CD4-positive, alpha-beta T cell (primary cell): ENCODE results near the gene STAG3. TPM values are rescaled to one million over a fixed set of nuclear protein-coding genes. Genes with fewer than 3 reads are reported as not detected.

Experiments used
- ATAC-seq: fragments of 200-7000 bp; cut with Tn5 transposase; one replicate; pipeline ENCODE4 v1.10.0; 2022; ENCODE audit warnings: mild to moderate bottlenecking; ENCODE audit not compliant: poor library complexity
- CTCF ChIA-PET: fragments of 350-600 bp; sonication (Branson Sonifier 250); formaldehyde crosslinking; loops from one replicate; lab custom pipeline; 2021; ENCODE audit warnings: antibody characterized with exemption, inconsistent platforms; lab: Charles Lee
- POLR2A ChIA-PET: fragments of 350-600 bp; sonication (Branson Sonifier 250); formaldehyde crosslinking; loops from one replicate; lab custom pipeline; 2021; ENCODE audit warnings: antibody characterized with exemption, inconsistent platforms; lab: Charles Lee
- DNase-seq, 14 experiments: peaks; one replicate each; pipeline ENCODE4 v3.0.0-alpha.2; 2013 to 2020; ENCODE audit warnings: mixed read lengths in 2 of 14
- H3K27ac ChIP-seq, 2 donors: one replicate each; pipeline versions ENCODE4 v1.5.1 to v1.7.0; 2013; ENCODE audit warnings: low read length in 2 of 2, low read depth in 1 of 2, mild to moderate bottlenecking in 1 of 2
- H3K27me3 ChIP-seq, 2 experiments: 1 replicate in 1 of 2; 2 replicates in 1 of 2; pipeline versions ENCODE4 v1.6.1 to v1.7.0; 2013; ENCODE audit warnings: low read length in 2 of 2, control low read depth in 1 of 2, mild to moderate bottlenecking in 1 of 2, moderate library complexity in 1 of 2; ENCODE audit not compliant: insufficient read depth in 2 of 2, control insufficient read depth in 1 of 2
- H3K36me3 ChIP-seq: one replicate; pipeline ENCODE4 v1.6.1; 2013; ENCODE audit warnings: low read length, control low read depth; ENCODE audit not compliant: insufficient read depth
- H3K4me1 ChIP-seq: one replicate; pipeline ENCODE4 v1.6.1; 2013; ENCODE audit warnings: low read length, control low read depth; ENCODE audit not compliant: insufficient read depth
- H3K4me3 ChIP-seq: one replicate; pipeline ENCODE4 v1.5.1; 2013; ENCODE audit warnings: mild to moderate bottlenecking, low read length, moderate library complexity
- H3K9me3 ChIP-seq, 2 experiments: 1 replicate in 1 of 2; 2 replicates in 1 of 2; pipeline versions ENCODE4 v1.6.1 to v1.7.0; 2013; ENCODE audit warnings: low read length in 2 of 2, mild to moderate bottlenecking in 2 of 2, control low read depth in 1 of 2, moderate library complexity in 1 of 2; ENCODE audit not compliant: control insufficient read depth in 1 of 2, insufficient read depth in 1 of 2
- H3K27ac Mint-ChIP-seq: one replicate; pipeline ENCODE4 v1.8.0; 2020; ENCODE audit warnings: mixed read lengths
- H3K27me3 Mint-ChIP-seq: one replicate; pipeline ENCODE4 v1.8.0; 2021; ENCODE audit warnings: mixed read lengths
- H3K36me3 Mint-ChIP-seq: one replicate; pipeline ENCODE4 v1.8.0; 2021; ENCODE audit warnings: low read depth, mixed read lengths
- H3K4me1 Mint-ChIP-seq: one replicate; pipeline ENCODE4 v1.8.0; 2021; ENCODE audit warnings: low read depth, mixed read lengths
- H3K4me3 Mint-ChIP-seq: one replicate; pipeline ENCODE4 v1.8.0; 2020; ENCODE audit warnings: mild to moderate bottlenecking, mixed read lengths
- H3K9me3 Mint-ChIP-seq: one replicate; pipeline ENCODE4 v1.8.0; 2020; ENCODE audit warnings: mixed read lengths
- intact Hi-C, 2 experiments: fragments of 100-400 bp; cut with DNase I in 1 of 2; cut with micrococcal nuclease in 1 of 2; formaldehyde crosslinking; loops; one replicate each; pipeline versions ENCODE4 v1.15.1 to v1.9.0; 2023 to 2025; cut with DNase I, micrococcal nuclease
- total RNA-seq, 174 experiments: library from RNA in 2 of 174; stranded (reverse) in 2 of 174; gene quantifications; one replicate each; pipeline ENCODE4 v1.2.3 and lab custom pipeline; 2021 to 2026
- TF ChIP-seq, protein P1 (sequence below): fragments of 200-600 bp; IDR thresholded peaks from one replicate; pipeline ENCODE4 v1.8.0; 2022; ENCODE audit warnings: antibody characterized with exemption, mild to moderate bottlenecking

Gene STAG3
- total RNA-seq, 2 experiments from 2014 or later: 4.0 to 5.5 TPM

DNA sequence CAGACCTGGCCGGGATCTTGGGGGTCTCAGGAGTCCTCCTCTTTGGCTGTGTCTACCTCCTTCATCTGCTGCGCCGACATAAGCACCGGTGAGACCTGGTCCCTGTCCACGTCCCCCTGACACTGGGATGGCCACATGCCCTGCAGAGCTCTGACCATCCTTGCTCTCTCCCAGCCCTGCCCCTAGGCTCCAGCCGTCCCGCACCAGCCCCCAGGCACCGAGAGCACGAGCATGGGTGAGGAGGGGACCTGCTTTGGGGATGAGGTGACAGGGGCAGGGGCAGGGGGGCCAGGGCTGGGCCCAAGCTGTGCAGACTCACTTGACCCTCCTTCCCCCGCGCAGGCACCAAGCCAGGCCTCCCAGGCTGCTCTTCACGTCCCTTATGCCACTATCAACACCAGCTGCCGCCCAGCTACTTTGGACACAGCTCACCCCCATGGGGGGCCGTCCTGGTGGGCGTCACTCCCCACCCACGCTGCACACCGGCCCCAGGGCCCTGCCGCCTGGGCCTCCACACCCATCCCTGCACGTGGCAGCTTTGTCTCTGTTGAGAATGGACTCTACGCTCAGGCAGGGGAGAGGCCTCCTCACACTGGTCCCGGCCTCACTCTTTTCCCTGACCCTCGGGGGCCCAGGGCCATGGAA lies 43.0 kb downstream of the STAG3 start:
- TF ChIP-seq, protein P1, sequence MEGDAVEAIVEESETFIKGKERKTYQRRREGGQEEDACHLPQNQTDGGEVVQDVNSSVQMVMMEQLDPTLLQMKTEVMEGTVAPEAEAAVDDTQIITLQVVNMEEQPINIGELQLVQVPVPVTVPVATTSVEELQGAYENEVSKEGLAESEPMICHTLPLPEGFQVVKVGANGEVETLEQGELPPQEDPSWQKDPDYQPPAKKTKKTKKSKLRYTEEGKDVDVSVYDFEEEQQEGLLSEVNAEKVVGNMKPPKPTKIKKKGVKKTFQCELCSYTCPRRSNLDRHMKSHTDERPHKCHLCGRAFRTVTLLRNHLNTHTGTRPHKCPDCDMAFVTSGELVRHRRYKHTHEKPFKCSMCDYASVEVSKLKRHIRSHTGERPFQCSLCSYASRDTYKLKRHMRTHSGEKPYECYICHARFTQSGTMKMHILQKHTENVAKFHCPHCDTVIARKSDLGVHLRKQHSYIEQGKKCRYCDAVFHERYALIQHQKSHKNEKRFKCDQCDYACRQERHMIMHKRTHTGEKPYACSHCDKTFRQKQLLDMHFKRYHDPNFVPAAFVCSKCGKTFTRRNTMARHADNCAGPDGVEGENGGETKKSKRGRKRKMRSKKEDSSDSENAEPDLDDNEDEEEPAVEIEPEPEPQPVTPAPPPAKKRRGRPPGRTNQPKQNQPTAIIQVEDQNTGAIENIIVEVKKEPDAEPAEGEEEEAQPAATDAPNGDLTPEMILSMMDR: no peak
- Histone ChIP-seq H3K27me3 (no peaks in the 10 kb centered on the region), H3K27ac (peak overlapping the region; percentile 98 to 99), H3K4me1 (peaks cover 79% of the 10 kb centered on the region), H3K9me3 (no peaks in the 10 kb centered on the region), H3K36me3 (peaks cover 34% of the 10 kb centered on the region), H3K4me3 (peak overlapping the region; percentile 89)
- Mint-ChIP-seq H3K27ac (peak overlapping the region; percentile 98), H3K9me3 (no peaks in the 10 kb centered on the region), H3K27me3 (no peaks in the 10 kb centered on the region), H3K4me1 (peaks cover 67% of the 10 kb centered on the region), H3K36me3 (peaks cover 52% of the 10 kb centered on the region), H3K4me3 (peak overlapping the region; percentile 95)
- peak; percentile 3 for ATAC-seq
- ChIA-PET POLR2A (interaction anchor here (0.7 to 3.5 kb wide), 13 partner anchors 12 to 471 kb away, joined by 3 to 18 read pairs (median 5); partner anchors contain the start of genes AP4M1, CNPY4, GAL3ST4 and LAMTOR4), CTCF (interaction anchor here (1.2 to 1.6 kb wide), 2 partner anchors 30 to 88 kb away, joined by 4 read pairs; no protein-coding TSS in a partner anchor)
- intact Hi-C loops: loop anchor here (5.0 kb wide), 3 partner anchors 52 to 207 kb away; partner anchors contain the start of genes MEPCE (in 1 of the 2) and ZCWPW1 (in 1 of the 2)
- DNase-seq: peak in 3 of 14 experiments; percentile 17 to 52 (median 28)

DNA sequence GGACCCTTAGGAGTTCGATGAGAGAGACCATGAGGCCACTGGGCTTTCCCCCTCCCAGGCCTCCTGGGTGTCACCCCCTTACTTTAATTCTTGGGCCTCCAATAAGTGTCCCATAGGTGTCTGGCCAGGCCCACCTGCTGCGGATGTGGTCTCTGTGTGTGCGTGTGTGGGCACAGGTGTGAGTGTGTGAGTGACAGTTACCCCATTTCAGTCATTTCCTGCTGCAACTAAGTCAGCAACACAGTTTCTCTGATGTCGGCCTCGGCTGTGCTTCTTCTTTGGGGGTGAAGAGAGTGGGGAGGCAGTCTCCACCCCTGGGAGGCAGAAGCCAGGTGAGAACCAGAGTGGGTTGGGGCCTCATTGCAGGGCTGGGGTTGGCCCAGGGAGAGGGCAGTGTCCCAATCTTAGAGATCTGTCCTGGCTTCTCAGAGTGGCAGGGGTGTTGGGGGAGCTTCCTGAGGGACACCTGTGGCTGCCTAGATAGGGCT lies 43.6 kb downstream of the STAG3 start:
- Mint-ChIP-seq H3K4me1 (peaks cover 72% of the 10 kb centered on the region), H3K4me3 (peak overlapping the region; percentile 95), H3K27me3 (no peaks in the 10 kb centered on the region), H3K9me3 (no peaks in the 10 kb centered on the region), H3K36me3 (peaks cover 52% of the 10 kb centered on the region), H3K27ac (peak overlapping the region; percentile 98)
- ChIA-PET POLR2A (interaction anchor here (0.7 to 3.5 kb wide), 12 partner anchors 12 to 208 kb away, joined by 3 to 18 read pairs (median 8); partner anchors contain the start of genes AP4M1, CNPY4, GAL3ST4 and LAMTOR4), CTCF (interaction anchor here (1.2 kb wide), 1 partner anchor 89 kb away, joined by 4 read pairs; no protein-coding TSS in a partner anchor)
- Histone ChIP-seq H3K27me3 (no peaks in the 10 kb centered on the region), H3K27ac (peak overlapping the region; percentile 98 to 99), H3K9me3 (no peaks in the 10 kb centered on the region), H3K4me3 (peak overlapping the region; percentile 89), H3K4me1 (peaks cover 85% of the 10 kb centered on the region), H3K36me3 (peaks cover 38% of the 10 kb centered on the region)
- TF ChIP-seq, protein P1: no peak
- intact Hi-C loops: loop anchor here (5.0 kb wide), 3 partner anchors 51 to 206 kb away; partner anchors contain the start of genes MEPCE (in 1 of the 2) and ZCWPW1 (in 1 of the 2)
- peak; percentile 62 to 95 (median 78) for DNase-seq
- ATAC-seq: peak; percentile 69

DNA sequence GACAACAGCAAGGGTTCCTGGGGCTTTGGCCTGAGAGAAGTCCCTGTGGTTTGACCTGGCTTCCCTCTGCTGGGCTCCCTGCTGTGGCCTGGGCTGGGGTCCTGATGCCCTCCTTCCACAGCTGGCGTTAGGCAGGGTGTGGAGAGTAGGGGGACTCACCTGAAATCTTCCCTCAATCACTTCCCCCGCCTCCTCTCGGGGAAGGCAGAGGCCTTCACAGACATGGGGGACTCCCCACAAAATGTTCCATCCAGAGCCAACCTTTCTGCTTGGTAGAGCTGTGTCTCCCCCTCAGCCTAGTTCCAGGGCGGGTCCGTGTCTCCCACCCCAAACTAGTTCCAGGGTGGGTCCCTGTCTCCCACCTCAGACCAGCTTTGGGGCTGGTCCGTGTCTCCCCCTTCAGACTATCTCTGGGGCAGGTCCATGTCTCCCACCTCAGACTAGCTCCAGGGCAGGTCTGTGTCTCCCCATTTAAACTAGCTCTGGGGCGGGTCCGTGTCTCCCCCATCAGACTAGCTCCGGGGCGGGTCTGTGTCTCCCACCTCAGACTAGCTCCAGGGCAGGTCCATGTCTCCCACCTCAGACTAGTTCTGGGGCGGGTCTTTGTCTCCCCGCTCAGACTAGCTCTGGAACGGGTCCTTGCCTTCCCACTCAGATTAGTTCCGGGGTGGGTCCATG lies 44.2 kb downstream of the STAG3 start:
- DNase-seq: peak in 3 of 14 experiments; percentile 36 to 72 (median 55)
- POLR2A ChIA-PET: interaction anchor here (0.7 to 3.5 kb wide), 10 partner anchors 11 to 207 kb away, joined by 3 to 18 read pairs (median 8); partner anchors contain the start of genes AP4M1, CNPY4, GAL3ST4 and LAMTOR4
- H3K27me3 Mint-ChIP-seq: no peaks in the 10 kb centered on the region

More for the DNA sequence above, 44.2 kb downstream of the STAG3 start:
- Histone ChIP-seq H3K9me3 (no peaks in the 10 kb centered on the region), H3K4me3 (peak overlapping the region; percentile 89), H3K27me3 (no peaks in the 10 kb centered on the region), H3K36me3 (peaks cover 38% of the 10 kb centered on the region), H3K4me1 (peaks cover 86% of the 10 kb centered on the region), H3K27ac (peak overlapping the region; percentile 98 to 99)
- Mint-ChIP-seq H3K4me1 (peaks cover 72% of the 10 kb centered on the region), H3K36me3 (peaks cover 52% of the 10 kb centered on the region), H3K9me3 (no peaks in the 10 kb centered on the region), H3K4me3 (peak overlapping the region; percentile 95), H3K27ac (peak overlapping the region; percentile 98)
- intact Hi-C loops: loop anchor here (5.0 kb wide), 3 partner anchors 50 to 205 kb away; partner anchors contain the start of genes MEPCE (in 1 of the 2) and ZCWPW1 (in 1 of the 2)
- CTCF ChIA-PET: no interaction called here
- TF ChIP-seq, protein P1: no peak
- no peak for ATAC-seq
